Measurements from ENCODE around the gene KCNQ1OT1.

Gene KCNQ1OT1

GRCh38 chr11:2699531-2700414, at the start of gene KCNQ1OT1:
KCNQ1OT1 (minus strand) TSS chr11:2699994.
- ATAC-seq: peak; percentile 97
- H3K9me3 Mint-ChIP-seq: no peaks in the 10 kb centered on the region
- peaks cover 39% of the 10 kb centered on the region for H3K36me3 Mint-ChIP-seq
- H3K27ac Mint-ChIP-seq: peak within 1 kb of the TSS; percentile 74
- H3K4me1 Mint-ChIP-seq: peaks cover 49% of the 10 kb centered on the region
- H3K4me3 Mint-ChIP-seq: peak within 1 kb of the TSS; percentile 82
- no peaks in the 10 kb centered on the region for H3K27me3 Mint-ChIP-seq

GRCh38 chr11:2748814-2749554, 49.2 kb upstream of the KCNQ1OT1 start:
- Mint-ChIP-seq H3K36me3 (peaks cover 64% of the 10 kb centered on the region), H3K4me1 (no peaks in the 10 kb centered on the region), H3K9me3 (peaks cover 2% of the 10 kb centered on the region), H3K27ac (no peak overlapping the region), H3K4me3 (no peak overlapping the region), H3K27me3 (no peaks in the 10 kb centered on the region)
- ATAC-seq: no peak

- no peaks in the 10 kb centered on the region for H3K27me3 Mint-ChIP-seq
- H3K27ac Mint-ChIP-seq: no peak overlapping the region
- H3K36me3 Mint-ChIP-seq: peaks cover 57% of the 10 kb centered on the region
- no peak for ATAC-seq
- no peaks in the 10 kb centered on the region for H3K9me3 Mint-ChIP-seq
- H3K4me3 Mint-ChIP-seq: no peak overlapping the region
- H3K4me1 Mint-ChIP-seq: no peaks in the 10 kb centered on the region
These were observed 48.4 kb upstream of the KCNQ1OT1 start for GRCh38 chr11:2748061-2748813.

- no peak overlapping the region for H3K27ac Mint-ChIP-seq
- H3K36me3 Mint-ChIP-seq: peaks cover 49% of the 10 kb centered on the region
- no peaks in the 10 kb centered on the region for H3K9me3 Mint-ChIP-seq
- H3K27me3 Mint-ChIP-seq: no peaks in the 10 kb centered on the region
- H3K4me1 Mint-ChIP-seq: no peaks in the 10 kb centered on the region
- ATAC-seq: no peak
- no peak overlapping the region for H3K4me3 Mint-ChIP-seq
These were observed 47.6 kb upstream of the KCNQ1OT1 start for GRCh38 chr11:2747248-2748027.

GRCh38 chr11:2746401-2747247, 46.8 kb upstream of the KCNQ1OT1 start:
- ATAC-seq: no peak
- peaks cover 44% of the 10 kb centered on the region for H3K36me3 Mint-ChIP-seq
- H3K9me3 Mint-ChIP-seq: no peaks in the 10 kb centered on the region
- no peak overlapping the region for H3K4me3 Mint-ChIP-seq
- H3K27me3 Mint-ChIP-seq: no peaks in the 10 kb centered on the region
- no peaks in the 10 kb centered on the region for H3K4me1 Mint-ChIP-seq
- H3K27ac Mint-ChIP-seq: no peak overlapping the region

GRCh38 chr11:2745511-2745910, 45.7 kb upstream of the KCNQ1OT1 start:
- Mint-ChIP-seq H3K36me3 (peaks cover 34% of the 10 kb centered on the region), H3K9me3 (no peaks in the 10 kb centered on the region), H3K4me3 (no peak overlapping the region), H3K4me1 (no peaks in the 10 kb centered on the region), H3K27ac (no peak overlapping the region), H3K27me3 (no peaks in the 10 kb centered on the region)
- ATAC-seq: no peak

GRCh38 chr11:2744166-2744565, 44.4 kb upstream of the KCNQ1OT1 start:
- ATAC-seq: no peak
- no peaks in the 10 kb centered on the region for H3K27me3 Mint-ChIP-seq
- H3K36me3 Mint-ChIP-seq: peaks cover 23% of the 10 kb centered on the region
- no peak overlapping the region for H3K4me3 Mint-ChIP-seq
- no peak overlapping the region for H3K27ac Mint-ChIP-seq
- no peaks in the 10 kb centered on the region for H3K4me1 Mint-ChIP-seq
- no peaks in the 10 kb centered on the region for H3K9me3 Mint-ChIP-seq

GRCh38 chr11:2743427-2744110, 43.8 kb upstream of the KCNQ1OT1 start:
- Mint-ChIP-seq H3K27me3 (no peaks in the 10 kb centered on the region), H3K27ac (no peak overlapping the region), H3K9me3 (no peaks in the 10 kb centered on the region), H3K4me3 (no peak overlapping the region), H3K4me1 (no peaks in the 10 kb centered on the region), H3K36me3 (peaks cover 19% of the 10 kb centered on the region)
- ATAC-seq: no peak

GRCh38 chr11:2742611-2743426, 43.0 kb upstream of the KCNQ1OT1 start:
- Mint-ChIP-seq H3K4me3 (no peak overlapping the region), H3K27ac (no peak overlapping the region), H3K27me3 (no peaks in the 10 kb centered on the region), H3K9me3 (no peaks in the 10 kb centered on the region), H3K4me1 (no peaks in the 10 kb centered on the region), H3K36me3 (peaks cover 19% of the 10 kb centered on the region)
- ATAC-seq: no peak

GRCh38 chr11:2742201-2742600, 42.4 kb upstream of the KCNQ1OT1 start:
- no peak overlapping the region for H3K4me3 Mint-ChIP-seq
- H3K36me3 Mint-ChIP-seq: peaks cover 13% of the 10 kb centered on the region
- H3K4me1 Mint-ChIP-seq: no peaks in the 10 kb centered on the region
- H3K9me3 Mint-ChIP-seq: no peaks in the 10 kb centered on the region
- no peak overlapping the region for H3K27ac Mint-ChIP-seq
- no peak for ATAC-seq
- H3K27me3 Mint-ChIP-seq: no peaks in the 10 kb centered on the region

- peaks cover 10% of the 10 kb centered on the region for H3K36me3 Mint-ChIP-seq
- H3K27ac Mint-ChIP-seq: no peak overlapping the region
- no peaks in the 10 kb centered on the region for H3K4me1 Mint-ChIP-seq
- ATAC-seq: no peak
- H3K27me3 Mint-ChIP-seq: no peaks in the 10 kb centered on the region
- no peak overlapping the region for H3K4me3 Mint-ChIP-seq
- no peaks in the 10 kb centered on the region for H3K9me3 Mint-ChIP-seq
These were observed 41.8 kb upstream of the KCNQ1OT1 start for GRCh38 chr11:2741377-2742131.

GRCh38 chr11:2741006-2741376, 41.2 kb upstream of the KCNQ1OT1 start:
- Mint-ChIP-seq H3K9me3 (no peaks in the 10 kb centered on the region), H3K27me3 (no peaks in the 10 kb centered on the region), H3K36me3 (peaks cover 7% of the 10 kb centered on the region), H3K27ac (no peak overlapping the region), H3K4me3 (no peak overlapping the region), H3K4me1 (no peaks in the 10 kb centered on the region)
- ATAC-seq: no peak
